Activated T-cell treated with anti-CD3 and anti-CD28 coated beads, Interleukin-2, amount 50 U/mL, for 24 hours (primary cell): ENCODE data around the gene FBXW11.
"Not testable (repeated sequence)": the region's sequence is repeated elsewhere in the genome, so short reads cannot be mapped to it uniquely, and the experiment has no call there.

ENCODE experiments used
- DNase-seq: peaks from one replicate; pipeline ENCODE4 v3.0.0-alpha.2; 2020
- H3K27ac Mint-ChIP-seq: 2 replicates; pipeline ENCODE4 v1.8.0; 2020; ENCODE audit warnings: mild to moderate bottlenecking, mixed read lengths
- H3K27me3 Mint-ChIP-seq: 2 replicates; pipeline ENCODE4 v1.8.0; 2020; ENCODE audit warnings: mixed read lengths
- H3K36me3 Mint-ChIP-seq: 2 replicates; pipeline ENCODE4 v1.8.0; 2020; ENCODE audit warnings: low read depth, mixed read lengths
- H3K4me1 Mint-ChIP-seq: 2 replicates; pipeline ENCODE4 v1.8.0; 2020; ENCODE audit warnings: low read depth, mixed read lengths
- H3K4me3 Mint-ChIP-seq: 2 replicates; pipeline ENCODE4 v1.8.0; 2020; ENCODE audit warnings: mild to moderate bottlenecking, moderate library complexity, mixed read lengths
- H3K9me3 Mint-ChIP-seq: 2 replicates; pipeline ENCODE4 v1.8.0; 2020; ENCODE audit warnings: mixed read lengths

The FBXW11 gene

DNA sequence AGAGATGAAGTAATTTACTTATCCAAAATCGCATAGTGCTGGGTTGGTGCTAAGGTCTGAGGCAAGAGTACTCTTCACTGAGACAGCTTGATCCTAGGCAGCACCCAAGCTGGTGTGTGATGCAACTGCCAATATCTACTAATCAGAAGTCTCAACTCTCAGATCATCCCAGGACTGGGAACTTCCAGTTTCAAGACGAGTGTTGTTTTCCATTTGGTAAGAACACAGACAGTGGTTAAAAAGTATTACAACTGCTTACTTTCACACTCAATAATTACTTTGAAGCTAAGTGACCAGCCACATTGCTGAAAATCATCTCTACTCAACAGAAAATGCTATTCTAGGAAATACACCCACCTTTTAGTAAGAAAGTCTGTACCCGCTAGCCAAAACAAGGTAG lies 45.3 kb downstream of the FBXW11 start:
- Mint-ChIP-seq H3K9me3 (peaks cover under 1% of the 10 kb centered on the region), H3K27ac (peak overlapping the region; percentile 91)
- no peak for DNase-seq

DNA sequence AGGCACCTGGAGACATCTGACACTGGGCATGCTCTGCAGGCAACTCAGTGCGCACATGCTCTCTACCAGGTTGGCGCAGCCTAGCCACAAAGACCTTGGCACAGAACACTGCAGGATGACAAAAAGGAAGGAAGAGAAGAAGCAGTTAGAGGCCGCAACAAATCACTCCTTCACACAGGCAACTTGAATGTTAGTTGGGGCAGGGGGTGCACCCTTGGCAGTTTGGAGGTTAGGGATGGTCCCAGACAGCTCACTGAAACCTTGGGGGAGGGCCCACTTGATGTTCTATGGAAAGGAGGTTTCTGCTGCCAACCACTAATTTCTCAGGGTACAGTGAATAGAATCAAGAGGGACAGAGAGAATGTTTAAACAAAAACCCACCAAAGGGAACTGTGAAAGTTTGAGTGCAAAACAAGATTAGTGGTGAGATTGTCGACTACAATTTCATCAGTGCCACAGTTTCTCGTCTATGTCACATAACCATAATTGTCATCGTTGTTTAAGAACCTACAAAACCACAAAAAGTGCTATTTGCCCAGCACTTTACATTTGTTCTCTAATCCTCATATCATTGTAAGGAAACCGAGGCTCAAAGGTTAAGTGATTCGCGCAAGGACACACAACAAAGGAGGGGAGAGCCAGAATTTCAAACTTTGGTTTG lies 48.7 kb downstream of the FBXW11 start:
- H3K4me1 Mint-ChIP-seq: peaks cover 92% of the 10 kb centered on the region

More for the DNA sequence above, 45.3 kb downstream of the FBXW11 start:
- peaks cover 93% of the 10 kb centered on the region for H3K4me1 Mint-ChIP-seq
- peaks cover 32% of the 10 kb centered on the region for H3K36me3 Mint-ChIP-seq
- H3K27me3 Mint-ChIP-seq: no peaks in the 10 kb centered on the region
- H3K4me3 Mint-ChIP-seq: peak overlapping the region; percentile 21

DNA sequence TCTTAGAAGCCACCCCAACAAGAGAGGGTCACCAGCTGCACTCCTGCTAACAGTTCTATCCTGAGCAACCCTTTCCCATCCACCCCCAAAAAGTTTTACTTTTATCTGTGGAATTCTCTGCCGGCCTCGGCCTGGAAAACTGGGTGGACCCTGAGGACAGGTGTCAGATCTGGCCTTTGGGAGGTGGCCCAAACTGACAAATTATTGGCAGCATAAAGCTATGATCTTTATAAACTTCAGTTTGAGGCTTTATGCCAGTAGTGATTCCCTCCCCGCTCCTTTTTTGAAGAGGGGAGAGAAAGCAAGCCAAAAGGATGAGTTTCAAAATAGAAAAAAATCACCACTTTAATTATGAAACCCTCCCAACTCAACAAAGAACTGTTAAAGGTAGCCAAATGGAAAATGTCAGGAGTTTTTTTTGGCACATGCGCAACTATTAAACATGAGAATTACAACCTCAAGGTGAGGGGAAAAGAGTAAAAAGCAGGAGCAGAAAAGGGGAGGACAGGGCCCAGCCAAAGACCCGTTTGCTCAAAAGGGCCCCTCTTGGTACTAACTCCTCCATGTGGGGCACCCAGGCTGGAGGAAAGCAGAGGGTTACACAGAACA lies 49.4 kb downstream of the FBXW11 start:
- Mint-ChIP-seq H3K4me1 (peaks cover 86% of the 10 kb centered on the region), H3K27me3 (no peaks in the 10 kb centered on the region), H3K4me3 (peak overlapping the region; percentile 13), H3K36me3 (peaks cover 23% of the 10 kb centered on the region), H3K9me3 (no peaks in the 10 kb centered on the region), H3K27ac (peak overlapping the region; percentile 88)
- no peak for DNase-seq

More for the DNA sequence above, 48.7 kb downstream of the FBXW11 start:
- Mint-ChIP-seq H3K4me3 (peak overlapping the region; percentile 48), H3K27me3 (no peaks in the 10 kb centered on the region), H3K36me3 (peaks cover 21% of the 10 kb centered on the region), H3K9me3 (no peaks in the 10 kb centered on the region), H3K27ac (peak overlapping the region; percentile 88)
- DNase-seq: peak; percentile 62

DNA sequence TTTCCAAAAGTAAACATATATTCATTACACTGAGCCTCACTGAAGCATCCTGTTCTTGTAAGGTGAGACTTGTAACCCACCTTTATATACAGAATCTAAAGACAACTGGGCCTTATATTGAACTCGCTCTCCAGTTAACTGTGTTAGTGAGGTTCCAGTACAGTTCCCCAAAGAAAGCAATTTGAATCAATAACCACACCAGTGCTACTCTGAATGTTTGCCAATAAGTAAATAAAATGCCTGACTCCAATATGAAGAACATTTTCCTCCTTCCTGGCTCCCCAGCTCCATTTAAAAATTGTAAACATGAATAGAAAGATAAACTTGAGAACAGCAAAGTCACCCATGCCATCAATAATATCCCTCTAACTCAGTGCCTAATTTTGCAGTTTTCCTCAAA lies 50.1 kb downstream of the FBXW11 start:
- DNase-seq: no peak
- peak overlapping the region; percentile 35 for H3K27ac Mint-ChIP-seq
- H3K9me3 Mint-ChIP-seq: no peaks in the 10 kb centered on the region
- H3K36me3 Mint-ChIP-seq: peaks cover 24% of the 10 kb centered on the region
- H3K4me1 Mint-ChIP-seq: peaks cover 81% of the 10 kb centered on the region
- H3K27me3 Mint-ChIP-seq: no peaks in the 10 kb centered on the region
- H3K4me3 Mint-ChIP-seq: peak overlapping the region; percentile 6

DNA sequence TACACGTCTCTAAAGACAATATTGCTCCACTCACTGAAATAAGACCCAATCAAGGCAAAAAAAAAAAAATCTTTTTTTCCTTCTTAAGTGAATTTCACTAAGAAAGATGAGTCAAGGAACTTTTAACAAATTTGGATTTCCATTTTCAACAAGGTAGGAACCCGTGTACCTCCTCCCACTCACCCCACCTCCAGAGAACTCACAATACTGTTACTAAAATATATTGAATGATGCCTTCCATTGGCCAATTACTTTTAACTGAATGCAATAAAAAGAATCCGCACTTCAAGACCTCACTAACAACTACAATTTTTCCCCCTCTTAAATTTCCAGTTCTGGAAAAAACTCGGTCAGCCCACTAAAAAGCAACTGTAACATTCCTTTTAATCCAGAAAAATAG lies 50.7 kb downstream of the FBXW11 start:
- Mint-ChIP-seq H3K36me3 (peaks cover 19% of the 10 kb centered on the region), H3K27ac (no peak overlapping the region), H3K4me3 (no peak overlapping the region), H3K9me3 (no peaks in the 10 kb centered on the region), H3K4me1 (peaks cover 76% of the 10 kb centered on the region), H3K27me3 (no peaks in the 10 kb centered on the region)
- DNase-seq: no peak

DNA sequence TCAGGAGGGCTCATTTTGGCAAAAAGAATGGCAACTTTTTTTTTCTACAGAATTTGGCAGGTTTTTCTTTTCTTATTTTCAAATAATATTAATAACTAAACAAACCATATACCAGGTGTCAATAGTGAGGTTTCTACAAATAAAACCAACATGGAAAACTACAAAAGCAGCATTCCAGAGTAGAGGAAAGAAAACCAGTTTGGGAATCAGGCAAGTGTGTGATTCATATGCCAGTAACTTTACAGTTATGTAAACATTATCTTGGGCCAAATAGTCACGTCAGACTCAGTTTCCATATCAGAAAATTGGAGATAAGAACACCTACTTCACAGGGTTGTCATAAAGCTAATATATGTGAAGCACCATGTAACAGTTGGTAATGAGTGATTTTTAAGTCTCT lies 51.7 kb downstream of the FBXW11 start:
- Mint-ChIP-seq H3K36me3 (peaks cover 9% of the 10 kb centered on the region), H3K4me1 (peaks cover 69% of the 10 kb centered on the region), H3K4me3 (no peak overlapping the region), H3K9me3 (no peaks in the 10 kb centered on the region), H3K27ac (no peak overlapping the region), H3K27me3 (no peaks in the 10 kb centered on the region)
- no peak for DNase-seq

DNA sequence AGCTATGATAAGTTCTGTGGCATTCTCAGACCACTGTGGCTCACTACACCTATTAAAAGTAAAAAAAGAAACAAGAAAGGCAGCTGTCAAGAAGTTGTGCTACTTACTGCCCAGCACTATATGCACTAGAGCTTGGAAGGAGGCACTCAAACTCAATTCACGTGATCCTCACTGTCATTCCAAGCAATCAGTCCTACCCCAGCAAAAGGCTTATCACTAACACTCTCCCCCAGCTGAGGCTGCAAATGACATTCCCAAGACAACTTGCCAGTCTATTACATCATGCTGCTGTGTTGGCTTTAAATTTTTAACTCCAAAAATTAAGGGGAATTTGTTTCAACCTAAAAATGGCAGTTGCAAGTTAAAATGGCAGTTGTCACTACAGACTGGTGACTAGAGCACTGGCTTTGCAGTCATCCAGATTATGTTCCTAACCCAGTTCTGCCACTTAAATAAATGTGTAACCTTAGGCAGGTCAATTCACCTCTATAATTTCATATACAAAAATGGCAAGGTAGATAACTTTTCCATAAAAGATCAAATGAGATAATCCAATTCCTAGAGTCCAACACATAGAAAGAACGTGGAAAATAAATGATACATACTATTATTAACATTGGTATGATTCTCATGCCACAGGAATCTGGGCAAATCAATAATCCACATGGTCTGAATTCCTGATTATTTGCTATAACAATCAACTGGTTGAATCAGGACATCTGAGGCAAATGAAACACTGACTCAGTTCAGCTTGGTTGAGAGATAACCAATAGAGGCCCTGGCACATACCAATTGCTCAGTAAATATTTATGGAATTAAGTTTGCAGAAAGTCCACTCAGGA lies 52.4 kb downstream of the FBXW11 start:
- Mint-ChIP-seq H3K36me3 (peaks cover 4% of the 10 kb centered on the region), H3K4me3 (no peak overlapping the region), H3K27me3 (no peaks in the 10 kb centered on the region), H3K4me1 (peaks cover 68% of the 10 kb centered on the region), H3K9me3 (no peaks in the 10 kb centered on the region), H3K27ac (no peak overlapping the region)
- DNase-seq: no peak

DNA sequence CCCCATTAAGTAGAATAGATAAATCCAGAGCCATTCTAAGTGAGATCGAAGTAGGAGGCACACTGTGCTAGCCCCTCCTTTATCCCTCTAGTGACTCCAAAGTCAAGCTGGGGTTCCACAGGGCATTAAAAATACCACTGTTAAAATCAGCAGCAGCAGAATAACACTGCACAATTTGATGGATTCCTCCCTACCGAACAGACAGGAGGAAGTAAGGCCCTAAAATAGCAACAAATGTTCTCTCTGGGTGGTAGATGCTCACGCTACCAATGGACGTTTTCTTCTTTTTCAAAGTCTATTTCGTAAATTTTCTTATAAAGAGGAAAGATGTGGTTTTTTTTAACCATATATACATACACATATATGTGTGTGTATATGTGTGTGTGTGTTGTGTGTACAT lies 54.4 kb downstream of the FBXW11 start:
- Mint-ChIP-seq H3K4me1 (peaks cover 58% of the 10 kb centered on the region), H3K36me3 (peaks cover 5% of the 10 kb centered on the region), H3K27me3 (no peaks in the 10 kb centered on the region), H3K4me3 (no peak overlapping the region), H3K27ac (no peak overlapping the region), H3K9me3 (no peaks in the 10 kb centered on the region)
- DNase-seq: no peak

DNA sequence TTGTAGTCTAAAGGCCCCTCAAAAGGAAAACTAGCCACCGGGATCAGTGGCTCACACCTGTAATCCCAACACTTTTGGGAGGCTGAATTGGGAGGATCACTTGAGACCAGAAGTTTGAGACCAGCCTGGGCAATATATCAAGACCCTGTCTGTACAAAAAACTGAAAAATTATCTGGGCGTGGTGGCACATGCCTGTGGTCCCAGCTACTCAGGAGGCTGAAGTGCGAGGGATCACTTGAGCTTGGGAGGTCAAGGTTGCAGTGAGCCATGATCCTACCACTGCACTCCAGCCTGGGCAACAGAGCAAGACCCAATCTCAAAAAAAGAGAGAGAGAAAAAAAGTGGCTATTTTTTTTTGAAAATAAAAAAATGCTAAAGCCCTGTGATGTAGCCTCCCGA lies 55.2 kb downstream of the FBXW11 start:
- H3K36me3 Mint-ChIP-seq: peaks cover 5% of the 10 kb centered on the region
- H3K4me3 Mint-ChIP-seq: no peak overlapping the region
- H3K4me1 Mint-ChIP-seq: peaks cover 55% of the 10 kb centered on the region
- no peak for DNase-seq
- no peaks in the 10 kb centered on the region for H3K9me3 Mint-ChIP-seq
- no peak overlapping the region for H3K27ac Mint-ChIP-seq
- no peaks in the 10 kb centered on the region for H3K27me3 Mint-ChIP-seq

DNA sequence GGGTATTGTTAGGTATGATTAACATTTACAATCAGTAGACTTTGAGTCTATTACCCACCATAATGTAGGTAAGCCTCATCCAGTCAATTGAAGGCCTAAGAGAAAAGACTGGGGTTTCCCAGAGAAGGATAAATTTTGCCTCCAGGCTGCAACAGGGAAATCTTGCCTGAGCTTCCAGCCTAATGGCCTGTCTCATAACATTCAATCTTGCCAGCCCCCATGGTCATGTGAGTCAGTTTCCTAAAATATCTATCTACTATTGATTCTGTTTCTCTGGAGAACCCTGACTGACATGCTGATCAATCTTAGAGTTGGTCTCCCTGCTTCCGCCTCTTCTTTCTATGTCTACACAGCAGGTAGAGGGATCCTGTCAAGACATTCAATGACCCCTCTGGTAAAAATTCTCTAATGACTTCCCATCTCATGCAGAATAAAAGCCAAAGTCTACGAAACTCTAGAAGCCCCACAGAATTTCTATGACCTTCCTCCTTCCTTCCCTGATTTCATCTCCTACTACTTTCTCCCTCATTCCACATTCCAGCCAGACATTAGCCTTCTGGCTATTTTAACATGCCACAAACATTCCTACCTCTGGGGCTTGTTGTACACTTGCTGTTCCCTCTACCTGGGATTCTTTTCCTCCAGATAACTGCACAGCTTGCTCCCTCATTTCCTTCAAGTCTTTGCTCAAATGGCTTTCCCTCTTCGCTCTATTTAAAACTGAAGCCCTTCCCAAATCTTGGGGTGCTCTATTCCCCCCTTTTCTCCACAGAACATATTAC lies 60.2 kb downstream of the FBXW11 start:
- H3K36me3 Mint-ChIP-seq: peaks cover 9% of the 10 kb centered on the region
- H3K27ac Mint-ChIP-seq: no peak overlapping the region
- peaks cover 2% of the 10 kb centered on the region for H3K9me3 Mint-ChIP-seq
- no peaks in the 10 kb centered on the region for H3K27me3 Mint-ChIP-seq
- no peak for DNase-seq
- H3K4me3 Mint-ChIP-seq: no peak overlapping the region
- H3K4me1 Mint-ChIP-seq: peaks cover 56% of the 10 kb centered on the region

DNA sequence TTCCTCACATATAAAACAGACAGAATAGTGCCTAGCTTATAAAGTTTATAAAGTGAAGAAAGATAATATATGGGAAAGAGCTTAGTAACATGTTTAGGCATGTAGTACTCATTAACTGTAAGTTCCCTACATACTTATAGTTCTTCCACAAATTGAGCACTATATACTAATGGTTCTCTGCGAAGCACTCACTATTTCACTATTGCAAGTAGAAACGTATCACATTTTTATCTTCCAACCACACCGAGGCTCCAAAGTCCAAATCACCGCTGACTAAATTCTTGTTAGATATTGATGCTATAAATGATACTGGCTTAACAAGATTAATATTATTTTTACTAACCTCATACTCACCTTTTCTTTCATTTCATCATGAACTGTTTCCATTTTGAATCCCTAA lies 61.0 kb downstream of the FBXW11 start:
- Mint-ChIP-seq H3K4me1 (peaks cover 61% of the 10 kb centered on the region), H3K27ac (no peak overlapping the region), H3K27me3 (no peaks in the 10 kb centered on the region), H3K9me3 (peaks cover 2% of the 10 kb centered on the region), H3K36me3 (peaks cover 9% of the 10 kb centered on the region), H3K4me3 (no peak overlapping the region)
- no peak for DNase-seq

DNA sequence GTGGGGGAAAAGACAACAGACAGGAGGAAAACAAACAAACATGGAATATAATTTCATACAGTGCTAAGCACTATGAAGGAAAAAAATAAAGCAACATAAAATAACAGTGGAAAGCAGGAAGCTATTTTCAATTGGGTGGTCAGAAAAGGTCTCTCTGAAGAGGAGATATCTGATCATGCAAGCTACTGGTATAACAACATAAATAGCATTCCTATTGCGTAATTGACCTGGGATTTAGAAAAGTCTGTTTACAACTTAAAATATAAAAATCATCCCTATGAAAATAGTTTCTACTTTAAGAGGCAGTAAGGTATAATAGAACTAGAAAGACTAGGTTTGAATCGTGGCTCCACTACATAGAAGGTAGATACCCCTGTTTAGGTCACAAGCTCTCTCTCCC lies 61.4 kb downstream of the FBXW11 start:
- Mint-ChIP-seq H3K4me3 (no peak overlapping the region), H3K27ac (no peak overlapping the region), H3K9me3 (peaks cover 2% of the 10 kb centered on the region), H3K27me3 (no peaks in the 10 kb centered on the region), H3K36me3 (peaks cover 9% of the 10 kb centered on the region), H3K4me1 (peaks cover 62% of the 10 kb centered on the region)
- no peak for DNase-seq

DNA sequence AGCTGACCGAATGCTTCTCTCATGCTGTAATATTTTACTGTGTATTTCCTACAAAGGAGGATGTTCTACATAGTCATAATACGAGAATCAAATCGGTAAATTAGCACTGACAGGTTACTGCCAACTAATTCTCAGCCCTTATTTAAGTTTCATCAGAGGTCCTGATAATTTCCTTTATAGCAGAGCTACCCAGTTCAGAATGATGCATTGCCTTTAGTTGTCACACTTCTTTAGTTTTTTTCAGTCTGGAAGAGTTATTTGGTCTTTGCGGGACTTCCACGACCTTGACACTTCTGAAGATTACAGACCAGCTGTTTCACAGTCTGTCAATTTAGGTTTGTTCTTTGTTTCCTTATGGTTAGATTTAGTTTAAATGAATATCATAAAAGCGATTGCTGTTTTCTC lies 64.3 kb downstream of the FBXW11 start:
- H3K27me3 Mint-ChIP-seq, DNase-seq, H3K9me3 Mint-ChIP-seq, H3K4me3 Mint-ChIP-seq: not testable (repeated sequence)
- Mint-ChIP-seq H3K4me1 (peaks cover 62% of the 10 kb centered on the region), H3K36me3 (peaks cover 20% of the 10 kb centered on the region), H3K27ac (peak overlapping the region; percentile 75)

DNA sequence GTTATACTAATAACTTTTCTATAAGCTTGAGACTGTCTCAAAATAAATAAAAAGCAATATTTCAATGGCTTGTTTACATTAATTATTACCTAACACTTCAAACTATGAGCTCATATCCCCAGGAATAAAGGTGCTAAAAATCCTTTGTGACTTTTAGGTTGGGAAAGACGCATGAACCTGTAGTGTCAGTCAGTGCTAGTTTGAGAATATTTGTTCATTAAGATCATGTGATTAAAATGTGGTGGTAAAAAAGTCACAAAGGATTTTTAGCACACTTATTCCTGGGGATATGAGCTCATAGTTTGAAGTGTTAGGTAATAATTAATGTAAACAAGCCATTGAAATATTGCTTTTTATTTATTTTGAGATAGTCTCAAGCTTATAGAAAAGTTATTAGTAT lies 64.8 kb downstream of the FBXW11 start:
- not testable (repeated sequence) for H3K9me3 Mint-ChIP-seq, H3K27me3 Mint-ChIP-seq, H3K4me3 Mint-ChIP-seq, DNase-seq
- peak overlapping the region; percentile 37 for H3K27ac Mint-ChIP-seq
- H3K36me3 Mint-ChIP-seq: peaks cover 25% of the 10 kb centered on the region
- H3K4me1 Mint-ChIP-seq: peaks cover 64% of the 10 kb centered on the region
